Stimulated activated CD8-positive, alpha-beta memory T cell treated with anti-CD3 and anti-CD28 coated beads, Interleukin-4, amount 100 ng/mL, for 1 hour (primary cell): ENCODE data around the gene TOMM40L.
"Not testable (repeated sequence)": the region's sequence is repeated elsewhere in the genome, so short reads cannot be mapped to it uniquely, and the experiment has no call there.

Experiments
- DNase-seq, 2 donors: peaks; one replicate each; pipeline ENCODE4 v3.0.0-alpha.2; 2020; ENCODE audit warnings: low read depth in 2 of 2, low spot score in 1 of 2

The TOMM40L gene

DNA sequence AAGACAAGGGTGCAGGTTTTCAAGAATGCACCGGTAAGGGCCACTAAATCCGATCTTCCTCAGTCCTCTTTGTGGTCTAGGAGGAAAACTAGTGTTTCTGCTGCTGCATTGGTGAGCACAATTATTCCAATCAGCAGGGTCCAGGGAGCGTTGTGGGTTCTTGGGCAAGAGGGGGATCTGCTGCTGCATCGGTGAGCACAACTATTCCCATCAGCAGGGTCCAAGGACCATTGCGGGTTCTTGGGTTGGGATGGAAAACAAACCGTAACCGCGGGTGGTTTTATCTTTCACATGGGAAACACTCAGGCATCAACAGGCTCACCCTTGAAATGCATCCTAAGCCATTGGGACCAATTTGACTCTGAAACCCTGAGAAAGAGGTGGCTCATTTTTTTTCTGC lies 25.7 kb downstream of the TOMM40L start:
- no peak for DNase-seq

GRCh38 chr1:161255302-161255701 lies 29.4 kb downstream of the TOMM40L start:
- not testable (repeated sequence) for DNase-seq

GRCh38 chr1:161255955-161256520 lies 30.2 kb downstream of the TOMM40L start:
- not testable (repeated sequence) for DNase-seq

GRCh38 chr1:161257109-161257508 lies 31.2 kb downstream of the TOMM40L start:
- DNase-seq = not testable (repeated sequence)

- no peak for DNase-seq
Measured at GRCh38 chr1:161258439-161259344, 32.8 kb downstream of the TOMM40L start, which contains the start of gene PCP4L1. TSS of gene PCP4L1 (plus strand) at chr1:161258745. CDS start at chr1:161258975, 230 bp downstream.

GRCh38 chr1:161259345-161259702 lies 33.5 kb downstream of the TOMM40L start:
- DNase-seq = no peak

GRCh38 chr1:161259765-161260164 lies 33.9 kb downstream of the TOMM40L start:
- no peak for DNase-seq

- no peak for DNase-seq
Measured at GRCh38 chr1:161260376-161261260, 34.8 kb downstream of the TOMM40L start.

DNA sequence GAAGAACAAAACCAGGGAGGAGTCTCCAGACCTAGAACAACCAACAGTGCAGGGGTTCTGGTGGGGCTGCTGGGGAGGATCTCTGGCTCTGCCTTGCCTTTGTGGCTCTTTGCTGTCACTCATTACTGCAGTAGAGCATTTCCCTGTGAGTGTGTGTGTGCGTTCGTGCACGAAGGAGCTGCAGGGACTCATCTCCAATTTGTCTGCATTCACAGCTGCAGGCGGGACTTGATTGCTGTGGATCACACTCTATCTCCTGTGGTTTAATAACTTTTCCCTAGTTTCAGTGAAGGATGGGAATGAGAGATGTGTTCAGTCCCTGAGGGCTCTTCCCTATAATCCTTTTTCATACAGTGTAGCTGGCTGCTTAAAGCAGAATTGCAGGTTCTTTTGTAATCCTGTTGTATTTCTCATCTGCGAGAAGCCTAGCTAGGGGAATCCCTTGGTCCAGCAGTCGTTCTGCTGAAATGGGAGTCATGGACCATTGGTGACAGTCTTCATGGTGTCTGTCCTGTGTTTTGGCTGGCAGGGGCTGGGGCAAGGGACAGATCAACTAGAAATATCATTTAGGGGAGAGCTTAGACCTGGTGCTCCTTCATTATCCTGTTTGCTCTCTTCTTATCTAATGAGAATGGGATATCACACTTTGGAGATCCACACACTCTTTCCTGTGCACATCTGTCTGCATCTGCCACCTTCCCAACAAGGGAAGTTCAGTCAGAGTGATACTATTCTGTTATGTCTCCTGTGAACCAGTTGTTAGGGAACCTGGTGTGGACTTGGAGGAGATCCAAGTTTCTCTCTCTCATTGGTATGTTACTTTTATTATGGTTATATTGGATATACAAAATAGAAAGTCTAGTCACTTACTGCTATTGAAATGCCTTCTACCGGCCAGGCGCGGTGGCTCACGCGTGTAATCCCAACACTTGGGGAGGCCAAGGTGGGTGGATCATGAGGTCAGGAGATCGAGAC lies 35.7 kb downstream of the TOMM40L start:
- DNase-seq = no peak

GRCh38 chr1:161265305-161265704 lies 39.4 kb downstream of the TOMM40L start:
- no peak for DNase-seq

DNA sequence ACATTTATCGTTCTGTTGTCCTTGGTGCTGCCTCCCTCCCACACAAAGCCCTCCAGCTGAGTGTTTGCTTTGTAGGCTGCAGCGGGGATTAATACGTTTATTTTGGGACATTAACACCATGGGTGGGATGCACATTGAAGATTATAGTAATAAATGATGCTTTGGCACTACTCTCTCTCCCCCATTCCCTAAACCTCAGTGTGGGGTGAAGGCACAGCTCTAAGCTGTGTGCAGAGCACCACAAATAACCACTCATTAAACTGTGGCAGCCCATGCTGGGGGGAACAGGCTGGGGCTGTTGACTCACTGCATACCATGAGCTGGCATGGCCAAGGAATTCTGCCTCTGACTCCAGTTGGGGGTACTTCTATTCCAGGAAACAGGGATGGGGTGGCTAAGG lies 40.3 kb downstream of the TOMM40L start:
- no peak for DNase-seq

DNA sequence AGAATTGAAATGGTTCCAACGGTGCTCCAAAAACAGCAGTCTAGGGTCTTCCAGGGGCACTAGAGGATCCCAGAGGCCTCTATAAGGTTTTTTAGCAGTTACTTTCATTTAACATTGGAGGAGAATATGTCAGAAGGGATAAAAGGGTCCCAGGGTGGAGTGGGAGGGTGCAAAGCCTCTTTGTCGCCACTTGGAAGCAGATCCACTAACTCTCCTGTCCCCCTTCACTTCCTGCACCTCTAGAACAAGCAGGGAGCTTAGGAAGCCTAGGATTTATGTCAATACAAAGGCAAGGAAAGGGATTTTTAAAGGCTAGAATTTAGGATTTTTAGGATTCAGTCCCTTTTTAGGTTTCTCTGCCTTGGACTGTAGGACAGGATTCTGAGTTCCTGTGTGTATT lies 41.0 kb downstream of the TOMM40L start:
- DNase-seq = no peak

DNA sequence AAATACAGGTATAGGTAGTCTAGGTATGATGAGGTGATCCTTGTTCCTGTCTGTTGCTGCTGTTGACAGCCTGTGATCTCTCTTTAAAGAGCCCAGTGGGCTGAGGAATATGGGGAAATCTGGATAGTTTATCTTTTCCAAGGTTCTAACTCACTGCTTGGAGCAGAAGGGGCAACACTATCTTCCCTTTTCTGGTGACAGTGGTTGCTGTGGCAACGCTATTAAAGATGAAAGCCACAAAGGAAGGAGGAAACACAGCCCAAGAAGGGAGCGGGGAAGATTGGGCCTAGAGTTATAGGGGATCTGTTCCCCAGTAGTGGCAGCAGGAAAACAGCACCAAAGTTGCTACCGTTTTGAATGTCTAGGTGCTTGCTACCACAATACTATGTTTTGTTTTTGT lies 41.5 kb downstream of the TOMM40L start:
- DNase-seq = no peak

DNA sequence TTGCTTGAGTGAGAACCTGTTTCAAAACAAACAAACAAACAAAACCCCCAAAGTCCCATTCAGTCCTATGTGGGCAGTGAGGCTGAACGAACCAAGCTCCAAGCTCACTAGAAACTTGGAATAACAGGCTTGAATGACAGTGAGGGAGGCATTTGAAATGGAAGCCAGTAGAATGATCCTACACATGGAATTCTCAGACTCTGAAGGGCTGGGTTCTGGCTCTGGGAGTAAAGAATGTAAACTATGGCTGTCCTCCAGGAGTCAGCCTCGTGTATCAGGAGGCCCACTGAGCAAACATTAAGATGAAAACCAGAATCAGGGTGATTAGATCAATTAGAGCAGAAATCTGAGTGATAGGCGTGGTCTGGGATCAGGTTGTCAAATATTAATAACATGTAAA lies 47.5 kb downstream of the TOMM40L start:
- no peak for DNase-seq

DNA sequence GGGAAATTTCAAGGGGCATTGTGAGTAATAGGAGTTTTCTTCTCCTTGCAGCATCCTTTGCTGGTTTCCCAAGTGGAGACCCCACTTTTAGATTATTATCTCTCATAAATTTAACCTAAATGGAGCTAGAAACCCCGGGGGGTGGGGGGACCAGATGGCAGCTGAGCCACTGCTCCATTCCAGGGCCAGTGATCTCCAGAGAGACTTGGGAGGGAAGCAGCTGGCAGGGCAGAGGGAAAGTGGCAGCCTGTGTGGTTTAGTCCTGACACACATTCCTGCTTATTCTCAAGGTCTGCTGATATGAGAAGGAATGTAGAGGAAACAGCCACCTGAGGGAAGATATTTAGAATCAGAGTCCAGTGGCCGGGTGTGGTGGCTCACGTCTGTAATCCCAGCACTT lies 49.0 kb downstream of the TOMM40L start:
- no peak for DNase-seq
